NCI-H146 treated with DMSO at 0.1 percent for 48 hours (cell line): ENCODE results near the gene ROPN1L.
"Not testable (repeated sequence)": the region's sequence is repeated elsewhere in the genome, so short reads cannot be mapped to it uniquely, and the experiment has no call there.

Experiments
- DNase-seq: peaks from one replicate; lab custom pipeline; 2025; ENCODE audit not compliant: unreplicated experiment; lab: John Stamatoyannopoulos, UW

The ROPN1L gene

DNA sequence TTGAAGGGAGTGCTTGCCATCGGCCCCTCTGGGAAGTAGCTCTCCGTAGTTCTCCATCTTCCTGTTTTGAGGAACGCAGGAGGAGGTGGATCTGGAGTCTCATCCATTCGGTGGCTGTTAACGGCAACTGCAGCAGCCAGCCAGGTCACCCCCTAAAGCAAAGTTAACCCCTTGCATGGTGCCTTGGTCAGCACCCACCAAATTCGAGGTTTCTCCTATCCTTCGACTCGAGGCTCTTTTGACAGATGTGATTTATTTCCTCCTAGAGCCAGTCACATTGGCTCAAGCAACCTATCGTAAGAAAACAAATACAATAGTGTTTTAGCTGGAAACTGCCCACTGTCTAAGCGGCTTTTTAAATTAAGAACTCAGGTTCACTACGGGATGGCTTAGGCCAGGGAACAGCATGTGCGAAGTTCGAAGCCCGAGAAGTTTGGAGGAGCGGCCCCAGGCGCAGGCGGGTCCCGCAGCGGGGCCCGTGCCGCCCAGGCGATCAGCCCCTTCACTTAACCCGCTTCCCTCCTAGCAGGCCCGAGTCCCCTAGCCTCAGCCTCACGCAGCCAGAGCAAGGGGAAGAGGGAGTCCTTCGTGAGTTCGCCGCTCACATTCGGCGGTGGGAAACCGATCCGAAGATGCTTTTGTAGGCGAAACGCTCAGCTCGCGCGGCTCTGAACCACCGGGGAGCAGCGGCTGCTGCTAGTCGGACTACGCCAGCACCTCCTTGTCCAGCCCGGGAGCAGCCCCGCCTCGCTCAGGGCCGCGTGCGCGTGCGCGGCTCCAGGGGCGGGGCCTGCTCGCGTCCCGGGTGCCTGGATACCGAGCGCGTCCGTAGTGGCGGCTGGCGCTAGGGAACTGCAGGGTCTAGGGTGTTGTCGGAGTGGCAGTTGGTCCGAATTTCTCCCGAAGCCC is at the start of gene ROPN1L:
TSS of gene ROPN1L (plus strand) at position 797 of the 909 bp plus-strand sequence. CDS start 289 bp downstream, outside the sequence.
- no peak for DNase-seq

DNA sequence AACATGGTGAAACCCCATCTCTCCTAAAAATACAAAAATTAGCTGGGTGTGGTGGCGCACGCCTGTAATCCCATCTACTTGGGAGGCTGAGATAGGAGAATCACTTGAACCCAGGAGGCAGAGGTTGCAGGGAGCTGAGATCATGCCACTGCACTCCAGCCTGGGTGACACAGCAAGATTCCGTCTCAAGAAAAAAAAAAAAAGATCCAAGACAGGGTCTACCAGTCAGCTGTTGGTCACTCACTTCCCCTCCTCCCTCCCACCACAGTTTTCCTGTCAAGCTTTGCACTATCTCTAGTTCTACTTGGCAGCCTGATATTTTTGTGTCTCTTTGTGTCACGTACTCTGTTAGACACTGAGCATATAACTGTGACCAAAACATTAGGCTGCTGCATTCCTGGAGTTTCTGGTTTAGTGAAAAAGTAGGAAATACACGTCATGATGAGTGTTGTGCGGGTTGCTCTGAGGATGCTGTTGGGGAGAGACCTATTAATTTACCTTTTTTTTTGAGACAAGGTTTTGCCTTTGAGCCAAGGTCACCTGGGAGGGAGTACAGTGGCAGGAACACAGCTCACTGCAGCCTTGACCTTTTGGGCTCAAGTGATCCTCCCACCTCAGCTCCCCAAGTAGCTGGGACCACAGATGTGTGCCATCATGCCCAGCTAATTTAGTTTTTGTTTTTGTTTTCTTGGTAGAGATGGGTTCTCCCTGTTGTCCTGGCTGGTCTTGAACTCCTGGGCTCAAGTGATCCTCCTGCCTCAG is 48.9 kb upstream of the ROPN1L start:
- not testable (repeated sequence) for DNase-seq

DNA sequence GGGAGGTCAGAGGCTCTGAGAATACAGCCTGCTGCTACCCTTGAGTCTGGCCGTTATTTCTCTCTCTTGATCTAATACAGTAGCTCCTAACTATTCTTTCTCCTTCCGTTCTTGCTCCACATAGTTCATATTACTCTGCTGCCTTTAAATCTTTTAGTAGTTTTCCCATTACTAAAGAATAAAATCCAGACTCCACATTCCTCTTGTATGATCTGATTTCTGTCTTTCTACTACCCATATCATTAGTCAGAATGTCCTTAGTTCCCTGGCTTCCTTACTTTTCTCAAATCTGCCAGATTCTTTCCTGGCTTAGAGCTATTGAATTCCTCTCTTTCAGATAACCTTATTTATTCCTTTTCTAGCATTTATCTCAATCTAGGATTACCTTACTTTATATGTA is 48.2 kb upstream of the ROPN1L start:
- DNase-seq, result no peak

DNA sequence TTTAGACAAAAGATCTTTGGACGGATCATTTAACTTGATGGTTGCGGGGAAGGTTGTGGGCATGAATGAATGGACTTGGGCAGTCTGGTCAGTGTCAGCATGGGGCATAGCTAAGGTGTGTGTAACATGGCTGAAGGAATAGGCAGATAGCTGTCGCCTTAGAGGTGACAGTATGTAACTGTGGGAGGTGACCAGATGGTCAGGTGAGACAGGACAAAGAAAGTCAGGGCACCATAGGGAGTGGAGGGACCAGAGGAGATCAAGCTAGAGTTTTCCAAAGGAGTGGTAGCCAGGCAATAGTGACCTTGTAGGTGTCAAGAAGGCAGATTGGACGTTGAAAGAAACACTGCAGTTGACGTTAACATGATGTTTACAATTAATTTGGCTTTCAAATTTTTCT is 45.1 kb upstream of the ROPN1L start:
- DNase-seq, result no peak

DNA sequence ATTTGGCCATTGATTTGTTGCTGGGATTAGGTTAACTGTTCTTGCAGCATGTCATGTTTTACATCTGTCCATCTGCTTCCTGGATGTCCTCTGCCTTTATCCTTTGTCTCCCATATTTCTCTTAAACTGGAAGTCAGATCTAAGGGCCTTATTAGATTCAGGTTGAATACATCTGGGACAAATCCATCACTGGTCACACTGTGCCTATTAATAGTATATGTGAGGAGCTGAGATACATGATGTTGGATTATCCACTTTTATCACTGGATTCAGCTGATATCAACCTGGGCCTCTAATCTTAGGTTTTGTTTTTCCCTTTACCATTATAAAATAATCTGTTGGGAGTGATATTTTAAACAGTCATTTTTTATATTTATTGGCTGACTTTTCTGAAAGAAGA is 41.8 kb upstream of the ROPN1L start:
- no peak for DNase-seq

DNA sequence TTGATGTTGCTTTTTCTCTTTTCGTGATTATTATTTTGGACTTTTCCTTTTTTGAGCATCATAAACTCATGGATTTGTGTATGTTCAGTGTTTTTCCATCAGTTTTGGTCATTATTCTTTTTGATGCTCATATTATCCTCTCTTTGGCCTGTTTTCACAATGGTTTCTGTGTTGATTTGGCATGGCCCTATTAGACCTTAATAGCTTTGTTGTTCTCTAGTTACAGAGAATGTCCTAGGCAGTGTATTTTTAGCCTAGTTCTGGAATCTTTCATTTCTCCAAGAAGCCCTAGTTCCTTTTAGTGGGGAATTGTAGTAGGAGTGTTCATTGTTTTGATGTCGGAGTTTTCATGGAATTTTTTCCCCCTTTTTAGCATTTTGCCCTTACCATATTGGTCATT is 41.3 kb upstream of the ROPN1L start:
- DNase-seq, result no peak

DNA sequence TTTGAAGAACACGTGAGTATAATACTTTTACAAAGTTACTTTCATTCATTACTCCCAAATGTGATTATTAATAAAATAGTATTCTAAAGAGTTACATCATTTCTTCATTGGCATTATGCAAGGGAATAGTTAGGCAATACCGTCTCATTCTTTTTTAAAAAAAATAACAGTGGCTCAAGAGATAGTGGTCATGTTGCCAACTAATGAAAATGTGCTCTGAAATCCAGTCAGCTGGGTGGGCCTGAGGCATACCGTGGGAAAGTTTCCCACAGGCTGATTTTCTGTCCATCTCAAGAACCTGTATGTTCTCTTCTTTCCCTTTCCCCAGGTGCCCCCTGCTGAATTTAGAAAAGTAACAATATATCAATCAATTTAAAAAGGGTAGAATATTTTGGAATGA is 40.8 kb upstream of the ROPN1L start:
- no peak for DNase-seq

DNA sequence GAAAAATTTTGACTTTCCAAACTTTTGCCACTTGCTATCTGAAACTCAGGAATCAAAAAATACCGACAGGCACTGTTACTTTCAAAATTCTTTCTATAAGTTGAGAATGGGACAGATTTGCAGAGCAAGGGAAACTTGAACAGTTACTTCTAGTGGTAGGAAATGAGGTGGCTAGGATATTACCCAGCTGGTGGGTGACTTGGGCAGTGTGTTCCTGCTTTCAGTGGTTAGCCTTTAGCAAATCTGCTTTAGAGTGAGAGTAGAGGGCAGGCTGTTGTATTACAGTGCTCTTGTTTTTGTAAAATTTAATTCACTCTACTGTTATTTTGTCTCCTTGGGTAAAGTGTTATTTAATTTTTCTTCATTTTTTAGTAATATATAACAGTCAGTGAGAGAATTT is 40.2 kb upstream of the ROPN1L start:
- no peak for DNase-seq

DNA sequence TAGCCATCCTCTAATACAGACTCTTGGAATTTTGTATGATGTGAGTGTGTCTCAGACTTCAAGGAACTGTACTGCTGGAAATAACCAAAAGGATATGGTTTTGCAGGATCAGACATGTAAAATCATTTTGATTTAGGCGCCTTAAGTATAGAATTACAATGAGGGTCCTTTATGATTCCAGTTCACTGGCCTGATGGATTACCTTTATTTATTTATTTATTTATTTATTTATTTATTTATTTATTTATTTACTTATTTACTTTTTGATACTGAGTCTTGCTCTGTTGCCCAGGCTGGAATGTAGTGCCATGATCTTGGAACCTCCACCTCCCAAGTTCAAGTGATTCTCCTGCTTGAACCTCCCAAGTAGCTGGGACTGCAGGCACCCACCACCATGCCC is 37.9 kb upstream of the ROPN1L start:
- no peak for DNase-seq

DNA sequence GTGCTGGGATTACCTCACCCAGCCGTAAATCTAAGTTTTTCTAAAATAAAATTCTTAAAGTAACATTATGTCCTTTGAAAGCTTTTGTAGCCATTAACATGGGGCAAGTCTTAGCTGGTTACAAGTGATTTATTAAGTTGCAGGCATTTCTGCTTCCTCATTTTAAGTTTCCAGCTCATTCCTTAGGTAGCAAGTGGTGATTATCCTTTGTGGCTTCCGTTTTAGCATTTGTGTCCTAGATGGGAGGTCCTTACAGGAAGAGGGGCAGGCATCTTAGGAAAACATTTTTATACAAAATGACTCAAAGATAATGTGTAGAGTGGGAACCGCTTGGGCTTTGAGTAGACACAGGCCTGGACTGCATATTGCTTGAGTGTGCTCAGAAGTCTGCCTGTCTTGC is 35.0 kb upstream of the ROPN1L start:
- DNase-seq, result no peak

DNA sequence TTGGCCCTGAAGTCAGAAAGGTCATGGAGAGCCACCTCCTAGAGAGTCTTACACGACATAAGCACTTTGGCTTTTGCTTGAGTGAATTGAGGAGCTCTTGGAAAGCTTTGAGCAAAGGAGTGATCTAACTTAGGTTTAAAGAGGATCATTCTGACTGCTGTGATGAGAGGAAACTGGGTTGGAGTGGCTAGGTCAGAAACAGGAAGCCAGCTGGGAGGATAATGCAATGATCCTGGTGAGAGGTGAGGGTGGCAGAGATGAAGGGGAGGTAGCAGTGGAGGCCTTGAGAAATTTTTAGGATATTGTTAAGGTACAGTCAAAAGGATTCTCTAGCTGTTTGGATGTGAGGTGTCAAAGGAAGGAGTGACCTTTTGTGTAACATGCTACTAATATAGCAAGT is 32.2 kb upstream of the ROPN1L start:
- DNase-seq, result no peak

DNA sequence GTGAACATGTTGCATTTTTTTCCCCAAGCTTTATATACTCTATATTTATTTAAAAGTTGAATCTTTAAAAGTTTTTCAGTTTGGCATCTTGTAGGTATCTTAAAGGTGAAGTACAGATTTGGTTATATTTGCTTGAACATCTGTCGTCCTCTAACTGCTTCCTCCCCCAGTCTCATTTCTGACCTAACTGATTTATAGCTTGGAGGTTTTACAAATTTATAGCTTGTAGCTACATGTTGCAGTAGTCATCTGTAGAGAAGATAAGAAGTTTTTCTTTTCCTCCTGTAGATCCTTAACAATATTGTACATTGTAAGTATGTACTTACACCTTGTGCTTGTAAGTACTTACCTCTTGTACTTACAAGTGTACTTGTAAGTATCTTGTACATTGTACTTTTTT is 31.0 kb upstream of the ROPN1L start:
- no peak for DNase-seq

DNA sequence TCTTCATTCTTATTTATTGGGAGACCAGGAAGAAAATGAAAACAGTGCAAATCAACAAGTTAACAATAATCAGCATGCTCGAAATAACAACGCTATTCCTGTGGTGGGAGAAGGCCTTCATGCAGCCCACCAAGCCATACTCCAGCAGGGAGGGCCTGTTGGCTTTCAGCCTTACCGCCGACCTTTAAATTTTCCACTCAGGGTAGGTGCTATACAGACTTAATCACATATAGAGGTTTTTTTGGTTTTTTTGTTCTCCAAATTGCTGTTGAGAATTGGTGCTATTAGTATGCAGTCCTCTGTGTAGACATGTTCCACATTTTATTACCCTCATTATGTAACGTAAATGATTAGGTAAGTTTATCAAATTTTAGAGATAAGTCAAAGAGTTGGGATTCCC is 30.3 kb upstream of the ROPN1L start:
- DNase-seq, result no peak

DNA sequence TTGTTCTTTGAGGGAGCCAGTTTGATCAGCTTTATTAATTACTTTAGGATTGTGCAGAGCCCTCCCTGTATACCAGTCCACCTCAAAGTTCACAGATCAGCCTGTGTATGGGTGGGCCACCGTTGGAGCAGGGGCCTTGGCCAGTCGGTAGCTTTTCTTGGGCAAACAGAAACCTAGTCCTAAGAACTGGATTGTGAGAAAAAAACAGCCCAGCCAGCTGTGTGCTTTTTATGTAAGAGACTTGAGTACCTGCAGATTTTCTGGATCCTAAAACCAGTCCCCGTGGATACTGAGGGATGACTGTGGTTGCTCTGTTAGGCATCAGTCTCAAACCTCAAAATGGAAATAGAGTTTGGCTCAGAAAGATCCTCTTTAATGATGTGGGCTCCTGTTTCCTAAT is 24.8 kb upstream of the ROPN1L start:
- no peak for DNase-seq

DNA sequence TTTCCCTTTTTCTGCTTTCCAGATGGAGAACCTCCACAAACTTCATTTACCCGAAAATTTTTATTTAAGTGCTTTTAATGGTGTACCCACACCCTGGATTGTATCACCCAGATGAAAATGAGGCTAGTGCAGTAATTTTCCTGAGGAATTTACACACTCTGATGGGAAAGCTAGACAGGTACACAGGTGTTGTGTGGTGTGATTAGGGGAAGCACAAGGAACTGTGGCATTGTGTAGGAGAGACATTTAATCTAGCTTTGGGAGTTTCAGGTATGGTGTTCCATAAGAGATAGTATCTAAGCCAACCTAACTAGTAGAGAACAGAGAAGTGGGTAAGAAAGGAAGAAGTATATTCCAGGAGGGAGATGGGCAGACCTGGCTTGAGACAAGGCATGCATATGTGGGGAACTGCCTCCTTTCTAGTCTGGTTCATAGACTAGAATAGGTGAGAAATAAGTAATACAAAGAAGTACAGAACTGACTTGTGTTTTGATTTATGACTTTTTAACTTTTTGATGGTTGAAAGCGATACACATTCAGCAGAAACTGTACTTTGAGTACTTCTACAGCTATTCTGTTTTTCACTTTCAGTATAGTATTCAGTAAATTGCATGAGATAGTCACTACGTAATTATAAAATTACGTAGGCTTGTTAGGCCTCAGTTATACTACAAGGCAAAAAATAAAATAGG is 22.9 kb upstream of the ROPN1L start:
- no peak for DNase-seq

DNA sequence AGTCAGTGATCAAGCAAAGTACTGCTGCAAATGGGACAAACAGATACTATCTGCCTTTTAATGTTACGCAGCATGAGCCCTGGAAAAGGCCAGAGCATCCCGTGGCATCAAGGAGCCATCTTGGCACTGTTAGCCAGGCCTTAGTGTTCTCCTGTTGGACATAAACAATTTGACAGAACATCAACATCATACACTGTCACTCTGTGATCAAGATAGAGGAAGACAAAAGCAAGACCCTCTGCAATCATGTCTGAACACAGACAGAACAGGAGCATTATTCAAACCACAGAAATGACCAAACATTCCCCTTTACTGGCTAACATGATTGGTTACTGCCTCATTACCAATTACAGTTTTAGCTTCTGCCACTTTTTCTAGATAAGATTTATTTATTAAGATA is 21.2 kb upstream of the ROPN1L start:
- no peak for DNase-seq

DNA sequence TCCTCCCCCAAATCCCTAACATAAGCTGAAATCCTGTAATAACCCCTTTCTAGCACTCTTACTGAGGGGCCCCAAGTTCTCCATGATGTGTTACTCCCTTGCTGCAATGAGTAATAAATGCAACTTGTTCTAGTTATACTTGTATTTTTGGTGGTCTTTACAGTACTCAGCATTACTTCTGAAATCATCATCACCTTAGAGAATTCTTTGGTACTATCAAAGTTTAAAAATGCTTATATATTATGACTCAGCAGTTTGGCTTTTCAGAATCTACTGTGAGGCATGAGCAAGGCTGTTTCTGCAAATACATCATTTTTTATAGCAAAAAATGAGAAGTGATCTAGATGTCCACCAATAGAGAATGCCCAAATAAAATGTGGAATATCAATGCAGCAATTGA is 20.7 kb upstream of the ROPN1L start:
- no peak for DNase-seq

DNA sequence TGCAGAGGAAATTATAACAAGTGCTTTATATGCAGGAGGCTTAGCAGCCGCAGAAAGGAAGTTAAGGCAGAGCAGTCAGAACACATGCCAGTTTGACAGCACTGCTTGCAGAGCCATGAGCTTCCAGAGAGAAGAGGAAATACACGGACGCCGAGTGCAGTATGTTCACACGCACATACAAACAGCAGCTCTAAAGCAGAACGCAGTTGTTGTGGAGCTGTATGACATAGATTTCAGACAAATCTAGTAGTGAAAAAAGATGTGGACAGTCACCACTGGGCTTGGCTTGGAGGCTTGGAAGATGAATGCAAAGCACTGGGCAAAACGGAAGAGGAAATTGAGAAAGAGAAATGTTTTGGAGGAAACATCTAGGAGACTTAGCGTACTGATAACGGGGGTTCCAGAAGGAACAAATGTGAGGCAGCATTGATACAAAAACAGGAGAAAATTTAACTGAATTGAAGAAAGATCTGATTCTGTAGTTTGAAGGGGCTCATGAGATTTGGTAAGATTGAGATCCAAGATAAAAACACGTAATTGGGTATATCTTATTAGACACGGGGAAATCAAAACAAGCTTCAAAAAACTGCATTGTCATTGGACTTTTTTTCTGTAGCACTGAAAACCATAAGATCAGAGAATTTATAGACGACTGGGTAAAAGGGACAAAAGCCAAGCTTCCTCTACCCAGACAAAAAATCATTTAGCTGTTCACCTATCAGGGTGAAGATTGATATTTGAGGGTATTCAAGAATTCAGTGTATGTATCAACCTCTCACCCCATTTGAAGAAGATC is 19.6 kb upstream of the ROPN1L start:
- DNase-seq, result no peak

DNA sequence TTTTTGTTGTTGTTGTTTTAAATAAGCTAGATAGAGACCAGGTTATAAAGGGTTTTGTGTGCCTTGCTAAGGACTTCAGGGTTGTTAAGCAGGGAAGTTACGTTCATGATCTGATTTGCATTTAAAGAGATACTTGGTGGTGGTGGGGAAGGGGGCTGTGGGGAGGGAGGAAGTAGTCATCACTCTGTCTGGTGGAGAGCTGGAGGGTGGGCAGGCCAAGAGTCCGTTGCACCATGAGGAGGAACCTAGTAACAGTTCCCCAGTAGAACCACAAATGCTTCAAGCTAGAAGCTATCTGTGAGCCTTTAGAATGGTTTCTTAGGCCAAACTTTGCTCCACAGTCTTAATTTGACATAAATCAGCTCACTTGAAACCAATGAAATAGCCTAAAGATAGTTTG is 18.7 kb upstream of the ROPN1L start:
- DNase-seq, result no peak

DNA sequence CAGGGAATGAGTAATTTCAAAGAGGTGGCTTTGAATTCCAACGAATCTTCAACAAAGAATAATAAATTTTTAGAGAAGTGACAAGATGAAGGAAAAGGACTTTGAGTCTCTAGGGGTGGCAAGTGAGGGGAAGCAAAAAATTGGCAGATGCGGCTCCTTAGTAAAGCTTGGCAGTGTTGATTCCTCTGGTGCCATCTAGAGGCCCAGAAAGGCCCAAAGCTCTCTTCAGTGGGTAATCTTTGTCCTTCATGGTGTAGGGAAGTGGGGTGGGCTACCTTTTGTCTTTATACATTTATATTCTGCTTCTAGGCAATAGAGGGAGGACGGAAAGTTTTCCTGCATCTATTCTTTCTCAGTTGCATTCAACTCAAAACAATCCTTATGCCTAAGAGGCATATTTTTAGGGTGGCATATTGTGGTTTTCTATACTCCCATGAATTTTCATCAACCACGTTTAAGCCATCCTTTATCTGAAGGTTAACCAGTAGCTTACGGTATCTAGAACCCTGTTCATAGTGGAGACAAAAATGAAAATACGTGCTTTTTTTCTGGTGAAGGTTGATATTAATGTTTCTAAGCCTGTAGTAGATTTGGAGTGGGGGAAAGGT is 17.5 kb upstream of the ROPN1L start:
- DNase-seq, result no peak

DNA sequence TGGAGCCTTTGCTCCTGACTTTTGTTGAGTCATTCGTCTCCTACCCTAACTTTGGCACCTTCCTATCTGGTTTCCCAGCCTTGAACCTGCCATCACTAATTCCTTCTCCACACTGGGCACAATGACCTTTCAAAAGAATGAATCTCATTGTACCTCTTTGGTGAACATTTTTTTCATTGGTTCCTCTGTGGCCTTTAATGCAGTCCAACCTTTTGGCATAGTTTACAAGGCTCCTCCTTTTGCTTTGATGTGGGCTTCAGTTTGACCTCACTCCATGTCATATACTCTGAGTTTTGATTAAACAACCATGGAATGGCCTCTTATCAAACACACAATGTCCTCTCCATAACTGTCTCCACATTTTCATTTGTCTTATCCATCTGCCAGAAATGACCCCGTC is 14.5 kb upstream of the ROPN1L start:
- no peak for DNase-seq
